HG03521 (cell line): ENCODE measurements around the gene PACSIN2.

Experiments used
- ATAC-seq: cut with Tn5 transposase; IDR thresholded peaks from one replicate; pipeline ENCODE4 v1.9.1; 2021; ENCODE audit warnings: mild to moderate bottlenecking, moderate library complexity; ENCODE audit not compliant: unreplicated experiment

Gene PACSIN2

DNA sequence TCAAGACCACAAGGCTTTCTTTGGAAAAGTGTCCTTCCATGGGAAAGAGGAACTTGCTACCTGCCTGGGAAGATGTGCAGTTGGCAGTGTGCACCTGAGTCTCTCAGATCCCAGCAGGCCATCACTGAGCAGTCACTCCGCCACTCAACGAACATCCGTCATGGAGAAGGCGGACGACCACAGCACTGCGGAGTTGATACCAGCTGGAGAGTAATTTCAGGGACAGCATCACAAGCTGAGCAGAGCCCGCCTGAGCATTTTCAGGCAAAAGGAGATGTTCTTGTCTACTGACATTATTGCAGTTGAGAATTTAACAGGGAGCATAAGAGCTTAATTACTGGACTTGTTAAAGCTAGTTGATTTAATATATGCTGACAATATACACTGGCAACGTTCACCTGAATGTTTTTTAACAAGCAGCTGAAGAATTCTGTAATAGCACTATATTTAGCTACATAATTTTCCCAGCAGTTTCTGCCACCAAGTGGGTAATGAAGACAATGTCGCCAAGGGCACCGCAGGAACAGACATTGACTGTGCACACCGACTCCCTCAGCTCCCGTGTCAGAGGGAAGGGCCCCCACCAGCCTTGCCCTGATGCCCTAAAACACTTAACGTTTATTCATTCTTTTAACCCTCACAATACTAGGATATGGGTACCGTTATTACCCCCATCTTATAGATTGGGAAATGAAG, 105.4 kb downstream of the PACSIN2 start:
- ATAC-seq: no peak

- no peak for ATAC-seq
These were observed 106.6 kb downstream of the PACSIN2 start for GRCh38 chr22:42908374-42908746.

DNA sequence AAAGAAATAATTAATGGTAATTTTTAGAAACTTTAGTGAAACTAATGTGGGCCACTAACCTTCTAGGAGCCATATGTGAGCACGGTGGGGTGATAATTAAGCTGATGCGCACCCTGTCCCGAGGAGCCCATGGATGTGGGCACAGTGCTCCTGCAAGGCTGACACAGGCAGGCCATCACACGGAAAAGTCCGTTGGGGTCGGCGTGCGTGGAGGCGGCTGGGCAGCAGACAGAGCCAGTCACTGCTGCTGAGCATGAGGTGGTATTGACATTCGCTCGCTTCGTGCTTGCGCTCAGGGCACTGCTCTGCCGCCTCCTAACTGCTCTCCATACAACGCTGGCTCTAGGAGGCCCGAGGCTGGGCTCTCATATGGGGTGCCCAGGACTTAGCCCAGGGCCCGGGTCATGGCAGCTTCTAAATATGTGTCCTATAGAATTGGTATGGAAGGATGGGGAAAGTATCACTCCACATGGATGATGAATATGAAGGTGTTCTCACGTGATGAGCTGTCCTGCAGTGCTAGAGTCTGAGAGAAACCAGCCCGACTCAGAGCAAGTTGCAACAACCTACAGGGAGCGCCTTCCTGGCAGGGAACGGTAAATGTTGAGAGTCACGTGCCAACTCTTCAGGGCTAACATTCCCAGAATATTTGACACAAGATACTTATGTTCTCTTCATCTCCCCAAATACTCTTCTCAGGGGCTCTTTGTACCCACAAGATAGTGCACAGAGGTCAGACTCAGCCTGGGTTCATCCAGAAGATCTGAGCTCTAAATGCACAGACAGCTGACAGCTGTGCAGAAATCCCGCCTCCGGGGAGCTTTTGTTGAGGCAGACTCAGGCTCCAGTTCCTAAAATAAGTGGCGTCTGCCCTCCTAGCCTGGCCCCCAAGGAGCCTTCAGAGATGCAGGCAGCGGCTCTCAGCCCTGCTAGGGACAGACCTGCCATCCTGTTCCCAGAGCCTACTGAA, 107.3 kb downstream of the PACSIN2 start:
- no peak for ATAC-seq

DNA sequence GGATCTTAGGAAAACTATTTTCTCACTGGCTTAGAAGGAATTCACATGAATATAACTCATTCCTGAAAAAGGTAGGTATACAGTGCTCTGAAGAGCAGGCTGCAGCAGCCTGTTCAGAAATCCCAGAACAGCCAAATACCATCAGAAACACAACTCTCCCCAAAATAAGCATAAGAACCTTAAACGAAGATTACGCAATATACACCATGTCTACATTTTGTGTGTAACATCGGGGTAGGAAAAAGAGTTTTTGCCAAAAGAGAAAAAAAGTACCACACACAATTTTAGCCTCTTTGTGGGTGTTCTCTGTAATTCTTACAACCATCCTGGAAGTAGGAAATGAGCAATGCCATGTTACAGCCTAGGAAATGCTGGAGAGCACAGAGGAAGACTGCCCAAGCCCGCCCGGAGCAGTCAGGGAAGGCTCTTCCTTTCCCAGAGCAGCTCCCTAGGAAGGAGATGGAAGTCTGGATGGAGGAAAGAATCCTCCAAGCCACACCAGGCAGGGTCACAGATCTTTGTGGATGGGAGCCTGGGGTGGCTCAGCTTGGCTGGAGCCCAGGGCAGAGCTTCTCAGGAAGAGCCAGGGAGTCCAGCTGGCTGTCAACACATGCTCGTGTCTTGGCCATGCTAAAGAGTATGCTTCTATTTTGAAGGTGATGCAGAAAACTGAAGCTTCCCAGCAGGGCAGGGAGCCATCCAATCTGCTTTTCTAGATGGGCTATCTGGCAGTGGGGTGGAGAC, 108.2 kb downstream of the PACSIN2 start:
- no peak for ATAC-seq

DNA sequence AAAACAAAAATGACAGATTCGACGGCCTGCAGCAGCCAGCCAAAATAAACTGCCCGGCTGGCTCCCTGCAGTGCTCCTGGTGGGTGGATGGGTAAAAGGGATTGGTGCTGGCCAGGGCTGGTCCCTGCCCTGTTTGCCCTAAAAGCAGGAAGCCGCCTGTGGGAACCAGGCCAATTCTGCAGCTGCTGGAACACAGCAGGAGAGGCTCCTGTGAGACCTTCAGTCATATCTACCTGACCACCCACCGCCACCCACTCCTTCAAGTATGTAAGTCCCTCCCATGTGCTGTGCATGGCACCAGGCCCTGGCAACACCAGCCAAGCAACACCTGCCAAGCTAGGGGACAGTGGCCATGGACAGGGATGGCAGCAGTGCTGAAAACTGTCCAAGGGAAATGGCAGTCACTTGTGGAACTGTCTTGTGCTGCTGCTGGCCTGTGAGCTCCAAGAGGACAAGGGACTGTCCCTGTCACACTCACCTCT, 109.2 kb downstream of the PACSIN2 start:
- no peak for ATAC-seq

DNA sequence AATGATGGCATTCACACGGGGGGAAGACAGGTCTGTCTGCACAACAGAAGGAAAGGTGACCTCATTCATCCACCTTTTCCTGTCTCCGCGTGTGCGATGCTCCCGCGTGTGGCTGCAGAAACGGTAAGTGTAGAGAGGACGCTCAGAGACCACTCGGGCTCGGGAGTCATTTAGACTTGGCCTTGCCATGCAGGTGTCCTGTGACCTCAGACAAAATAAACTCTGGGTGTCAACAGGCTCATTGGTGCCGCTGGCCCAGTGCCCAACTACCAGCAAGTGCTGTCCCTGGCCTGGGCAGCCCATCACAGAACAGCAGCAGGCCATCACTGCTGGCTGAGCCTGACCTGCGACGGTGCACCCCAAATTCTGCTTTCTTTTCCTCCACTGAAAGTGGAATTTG, 109.7 kb downstream of the PACSIN2 start:
- no peak for ATAC-seq

- no peak for ATAC-seq
These were observed 110.9 kb downstream of the PACSIN2 start for GRCh38 chr22:42904050-42904449.

- ATAC-seq: no peak
These were observed 112.0 kb downstream of the PACSIN2 start for GRCh38 chr22:42902875-42903510.

DNA sequence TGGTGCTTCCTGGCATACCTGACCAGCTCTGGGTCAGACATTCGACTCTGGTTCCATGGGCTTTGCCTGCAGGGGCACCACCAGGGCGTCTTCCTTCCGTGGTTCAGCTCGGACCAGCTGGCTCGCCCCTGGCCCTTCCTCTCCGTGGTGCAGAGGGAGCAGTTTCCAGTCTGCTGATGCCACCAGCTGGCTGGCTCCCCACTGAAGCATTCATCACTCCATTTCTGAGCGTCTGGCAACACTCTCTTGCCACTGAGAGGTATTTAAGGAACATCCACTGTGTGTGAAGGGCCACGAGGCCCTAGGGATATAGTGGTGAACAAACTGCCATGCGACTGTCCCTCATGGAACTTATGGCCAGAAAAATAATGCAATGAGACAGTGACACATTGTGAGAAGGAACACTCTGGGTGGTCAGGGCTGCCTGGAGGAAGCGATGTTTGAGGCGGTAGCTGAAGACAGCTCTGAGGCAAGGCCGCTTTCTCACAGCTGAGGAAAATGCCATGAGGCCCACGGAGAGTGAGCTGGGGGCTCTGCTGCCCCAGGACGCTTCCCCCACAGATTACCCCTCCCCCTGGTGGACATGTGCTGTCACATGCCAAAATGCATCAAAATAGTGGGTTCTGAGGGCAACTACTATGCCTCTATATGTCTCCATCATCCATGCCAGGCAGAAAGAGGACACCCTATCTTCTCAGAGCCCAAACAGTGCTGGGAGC, 113.0 kb downstream of the PACSIN2 start:
- no peak for ATAC-seq

- ATAC-seq: no peak
These were observed 117.0 kb downstream of the PACSIN2 start for GRCh38 chr22:42897960-42898359.

- ATAC-seq: no peak
These were observed 119.4 kb downstream of the PACSIN2 start for GRCh38 chr22:42895541-42895981.

GRCh38 chr22:42895087-42895486, 119.9 kb downstream of the PACSIN2 start:
- no peak for ATAC-seq

GRCh38 chr22:42893371-42894150, 121.4 kb downstream of the PACSIN2 start:
- no peak for ATAC-seq

- ATAC-seq: no peak
These were observed 122.2 kb downstream of the PACSIN2 start for GRCh38 chr22:42892571-42893316.

GRCh38 chr22:42892156-42892555, 122.8 kb downstream of the PACSIN2 start:
- ATAC-seq: no peak

GRCh38 chr22:42891696-42892095, 123.3 kb downstream of the PACSIN2 start:
- ATAC-seq: no peak

DNA sequence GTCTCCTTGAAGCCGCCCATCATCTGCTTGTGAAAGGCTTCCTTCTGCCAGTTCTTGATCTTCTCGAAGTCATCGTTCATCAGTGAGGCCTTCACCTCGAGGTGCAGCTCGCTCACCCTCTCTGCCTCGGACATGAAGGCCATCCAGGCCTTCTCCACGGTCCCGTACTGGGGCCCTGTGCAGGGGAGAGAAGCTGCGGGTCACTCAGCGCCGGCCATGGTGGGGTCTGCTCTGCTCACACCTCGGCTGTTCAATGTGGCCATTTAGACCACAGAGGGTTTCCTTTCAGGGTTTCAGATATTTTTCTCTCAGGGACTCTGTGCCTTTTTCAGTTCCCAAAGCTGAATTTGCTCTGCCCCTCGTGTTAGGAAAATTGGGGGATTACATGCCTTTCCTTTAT, 123.9 kb downstream of the PACSIN2 start:
- ATAC-seq: no peak

- peak; percentile 47 for ATAC-seq
These were observed 125.6 kb downstream of the PACSIN2 start for GRCh38 chr22:42889304-42889703.
